Measurements from ENCODE around the gene EXOSC2. TPM values are rescaled to one million over a fixed set of nuclear protein-coding genes. Genes with fewer than 3 reads are reported as not detected.

The EXOSC2 gene
- total RNA-seq, 1 experiment from 2014 or later: 71.5 TPM

DNA sequence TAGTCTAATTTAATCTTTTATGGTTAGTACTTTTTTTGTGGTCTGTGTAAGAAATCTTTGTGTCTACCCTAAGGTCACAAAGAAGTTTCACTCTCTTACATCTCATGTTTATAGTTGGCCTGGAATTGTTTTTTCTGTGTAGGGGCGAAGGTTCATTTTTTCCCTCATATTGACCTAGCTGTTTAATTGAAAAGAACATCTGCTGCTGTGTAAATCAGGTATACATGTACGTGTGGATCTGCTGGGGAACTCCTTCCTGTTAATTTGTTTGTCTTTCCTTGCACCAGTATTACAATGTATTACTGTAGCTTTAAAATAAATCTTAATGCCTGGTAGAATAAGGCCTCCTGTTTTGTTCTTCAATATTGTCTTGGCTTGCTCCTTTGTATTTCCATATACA lies 37.8 kb downstream of the EXOSC2 start (continued):
- TF ChIP-seq SRF (IDR thresholded peaks at IDR 0.05; ENCODE audit: low read depth): no peak
- no peak for TF ChIP-seq ZFX (IDR thresholded peaks at IDR 0.05)
- TF ChIP-seq CBX3 (IDR thresholded peaks at IDR 0.05; ENCODE audit: low read depth): no peak
- no peak for TF ChIP-seq JUND (IDR thresholded peaks at IDR 0.05)
- no peak for TF ChIP-seq SP1 (IDR thresholded peaks at IDR 0.05; ENCODE audit: low read depth)

- ATAC-seq: no peak
- Histone ChIP-seq H2AFZ (ENCODE audit: low read depth, low read length, poor library complexity, severe bottlenecking) (no peak overlapping the region), H3K4me1 (ENCODE audit: control insufficient read depth in 1 of 2, insufficient read depth in 2 of 2, low read length in 2 of 2) (peaks cover 38 to 51% of the 10 kb centered on the region in 2 experiments), H3K9me2 (ENCODE audit: insufficient read depth) (no peaks in the 10 kb centered on the region), H3K27ac (ENCODE audit: low read depth, low read length) (no peak overlapping the region), H3K4me3 (replicated peaks in 1 of 2; ENCODE audit: low read depth in 1 of 2, low read length in 2 of 2) (no peak overlapping the region), H3K79me2 (ENCODE audit: insufficient read depth, low read length) (peaks cover 62% of the 10 kb centered on the region), H3K4me2 (ENCODE audit: low read length) (no peak overlapping the region), H3K27me3 (ENCODE audit: insufficient read depth, low read length) (no peaks in the 10 kb centered on the region), H3K9ac (ENCODE audit: low read length) (no peak overlapping the region), H4K20me1 (ENCODE audit: insufficient read depth) (no peaks in the 10 kb centered on the region; the same call in 1 of the 2 replicates), H3K36me3 (ENCODE audit: control insufficient read depth in 1 of 2, insufficient read depth in 2 of 2, low read length in 2 of 2) (no peaks in the 10 kb centered on the region), H3K9me3 (ENCODE audit: control insufficient read depth in 1 of 2, insufficient read depth in 1 of 2, low read depth in 1 of 2, low read length in 2 of 2) (no peaks in the 10 kb centered on the region)
- ChIA-PET POLR2A (no interaction called here), CTCF (no interaction called here), RAD21 (ENCODE audit: low non-redundant PET in 1 of 2, low total read pairs in 2 of 2, uncharacterized antibody in 2 of 2, unreplicated experiment in 2 of 2) (no interaction called here)
- intact Hi-C loops (cut with micrococcal nuclease): no loop called here
- DNase-seq (ENCODE audit: low read depth, low spot score): no peak
- TF ChIP-seq CEBPB (IDR thresholded peaks at IDR 0.05; ENCODE audit: low read depth): no peak
- TF ChIP-seq SIN3A (IDR thresholded peaks at IDR 0.05; ENCODE audit: low read depth): no peak
- no peak for TF ChIP-seq SRF (IDR thresholded peaks at IDR 0.05; ENCODE audit: low read depth)
- no peak for TF ChIP-seq MAX (IDR thresholded peaks at IDR 0.05)
- TF ChIP-seq ELF1 (IDR thresholded peaks at IDR 0.05; ENCODE audit: borderline replicate concordance, low read depth): no peak
- no peak for TF ChIP-seq YY1 (IDR thresholded peaks at IDR 0.05; ENCODE audit: extremely low read depth, insufficient replicate concordance, low read depth, low read length)
- TF ChIP-seq, protein P1, sequence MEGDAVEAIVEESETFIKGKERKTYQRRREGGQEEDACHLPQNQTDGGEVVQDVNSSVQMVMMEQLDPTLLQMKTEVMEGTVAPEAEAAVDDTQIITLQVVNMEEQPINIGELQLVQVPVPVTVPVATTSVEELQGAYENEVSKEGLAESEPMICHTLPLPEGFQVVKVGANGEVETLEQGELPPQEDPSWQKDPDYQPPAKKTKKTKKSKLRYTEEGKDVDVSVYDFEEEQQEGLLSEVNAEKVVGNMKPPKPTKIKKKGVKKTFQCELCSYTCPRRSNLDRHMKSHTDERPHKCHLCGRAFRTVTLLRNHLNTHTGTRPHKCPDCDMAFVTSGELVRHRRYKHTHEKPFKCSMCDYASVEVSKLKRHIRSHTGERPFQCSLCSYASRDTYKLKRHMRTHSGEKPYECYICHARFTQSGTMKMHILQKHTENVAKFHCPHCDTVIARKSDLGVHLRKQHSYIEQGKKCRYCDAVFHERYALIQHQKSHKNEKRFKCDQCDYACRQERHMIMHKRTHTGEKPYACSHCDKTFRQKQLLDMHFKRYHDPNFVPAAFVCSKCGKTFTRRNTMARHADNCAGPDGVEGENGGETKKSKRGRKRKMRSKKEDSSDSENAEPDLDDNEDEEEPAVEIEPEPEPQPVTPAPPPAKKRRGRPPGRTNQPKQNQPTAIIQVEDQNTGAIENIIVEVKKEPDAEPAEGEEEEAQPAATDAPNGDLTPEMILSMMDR (IDR thresholded peaks at IDR 0.05 in 2 of 3, conservative IDR thresholded peaks at IDR 0.05 in 1 of 3; ENCODE audit: borderline replicate concordance in 1 of 3, insufficient read depth in 1 of 3, low read depth in 2 of 3, low read length in 2 of 3): peak; percentile 21 to 26 (median 22); a peak in 3 of 6 replicates
- 0 out of 2 replicates have a peak, but pooled peaks have one; percentile 29 for TF ChIP-seq RAD21 (IDR thresholded peaks at IDR 0.05; ENCODE audit: low read depth)
- BruUV-seq (replicated peaks): no TSS peak
Observed at GRCh38 chr9:130732136-130732535, 38.6 kb downstream of the EXOSC2 start.
